ENCODE data around the gene LRRC75B. TPM values are rescaled to one million over a fixed set of nuclear protein-coding genes. Genes with fewer than 3 reads are reported as not detected.

Gene LRRC75B
- total and polyA plus RNA-seq, 9 of the 15 experiments (the other 6 are each of a cell fraction or from before 2014, with no cell fraction given): 0.10 to 2.8 (median 1.0) TPM; not detected in 1

DNA sequence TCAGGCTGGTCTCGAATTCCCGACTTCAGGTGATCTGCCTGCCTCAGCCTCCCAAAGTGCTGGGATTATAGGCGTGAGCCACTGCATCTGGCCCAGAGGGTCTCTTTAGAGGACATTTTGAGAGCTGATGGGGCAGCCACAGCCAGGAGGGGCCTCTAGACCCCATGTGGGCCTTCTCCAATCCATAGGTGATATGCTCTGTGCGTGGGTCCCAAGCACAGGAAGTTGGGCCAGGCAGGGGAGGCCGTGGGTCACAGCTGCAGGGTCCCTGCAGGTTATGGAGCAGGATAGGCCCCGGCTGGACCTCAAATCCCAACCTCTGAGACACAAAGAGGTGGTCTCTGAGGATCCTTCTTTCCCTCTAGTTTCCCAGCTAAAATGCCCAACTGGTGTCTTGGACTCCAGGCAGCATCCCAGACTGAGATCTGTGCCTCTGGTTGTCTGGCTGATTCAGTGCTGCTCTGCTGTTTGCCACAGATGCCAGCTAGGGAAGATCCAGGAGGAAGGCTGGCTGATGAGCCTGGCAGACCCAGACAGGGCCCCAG lies 1.5 kb downstream of the LRRC75B start:
- CTCF ChIA-PET (ENCODE audit: low intra/inter-chr PET ratio): no interaction called here
- in situ Hi-C loops (cut with MboI): no loop called here

More for the DNA sequence above, 1.5 kb downstream of the LRRC75B start:
- Histone ChIP-seq H3K9ac (ENCODE audit: insufficient read depth in 1 of 2, low read depth in 2 of 2, low read length in 2 of 2) (0 out of 4 replicates have a peak overlapping the region, but pooled peaks of 1 of the 2 experiments have one; percentile 17), H2AFZ (ENCODE audit: low read depth, low read length) (no peak overlapping the region), H3K4me2 (ENCODE audit: insufficient read depth, low read length) (no peak overlapping the region), H3K9me1 (ENCODE audit: control insufficient read depth, insufficient read depth, low read length) (no peaks in the 10 kb centered on the region), H3K9me3 (replicated peaks; ENCODE audit: control insufficient read depth, insufficient read depth, low read depth, low read length) (no peaks in the 10 kb centered on the region), H3K27me3 (ENCODE audit: control insufficient read depth in 2 of 2, insufficient read depth in 2 of 2, low read length in 2 of 2) (no peaks in the 10 kb centered on the region), H3K36me3 (ENCODE audit: control insufficient read depth, insufficient read depth, low read length) (no peaks in the 10 kb centered on the region), H3K27ac (ENCODE audit: extremely low read depth, low read depth, low read length) (no peak overlapping the region), H3K79me2 (ENCODE audit: control insufficient read depth, insufficient read depth, low read length) (no peaks in the 10 kb centered on the region), H4K20me1 (replicated peaks; ENCODE audit: control insufficient read depth, insufficient read depth, low read length) (no peaks in the 10 kb centered on the region), H3K4me3 (no peak overlapping the region), H3K4me1 (replicated peaks in 1 of 2; ENCODE audit: control insufficient read depth in 2 of 2, insufficient read depth in 2 of 2, low read length in 2 of 2) (peaks cover 0 to 22% of the 10 kb centered on the region in 2 experiments; a peak in 2 of 5 replicates)
- no peak for DNase-seq (ENCODE audit: extremely low read depth in 1 of 4, low spot score in 3 of 4)
- POLR2A ChIA-PET: interaction anchor here (0.7 to 1.2 kb wide), 3 partner anchors 11 to 27 kb away, joined by 3 read pairs; no protein-coding TSS in a partner anchor
- TF ChIP-seq NR2F6 (CRISPR knock-in tag; IDR thresholded peaks at IDR 0.05) (no peak), ZNF778 (CRISPR knock-in tag; IDR thresholded peaks at IDR 0.05) (no peak), SMARCE1 (IDR thresholded peaks at IDR 0.05) (no peak), ZKSCAN8 (CRISPR knock-in tag; IDR thresholded peaks at IDR 0.05) (no peak), ZNF668 (CRISPR knock-in tag; IDR thresholded peaks at IDR 0.05) (no peak), CAMTA2 (CRISPR knock-in tag; conservative IDR thresholded peaks at IDR 0.05) (no peak), GATA2 (CRISPR knock-in tag; IDR thresholded peaks at IDR 0.05) (no peak), TEAD2 (tag; IDR thresholded peaks at IDR 0.05) (no peak), CC2D1A (IDR thresholded peaks at IDR 0.05) (no peak), ZNF347 (CRISPR knock-in tag; IDR thresholded peaks at IDR 0.05; ENCODE audit: low read depth) (no peak), SMAD3 (CRISPR knock-in tag; conservative IDR thresholded peaks at IDR 0.05) (no peak)
- TF ChIP-seq, protein P1, sequence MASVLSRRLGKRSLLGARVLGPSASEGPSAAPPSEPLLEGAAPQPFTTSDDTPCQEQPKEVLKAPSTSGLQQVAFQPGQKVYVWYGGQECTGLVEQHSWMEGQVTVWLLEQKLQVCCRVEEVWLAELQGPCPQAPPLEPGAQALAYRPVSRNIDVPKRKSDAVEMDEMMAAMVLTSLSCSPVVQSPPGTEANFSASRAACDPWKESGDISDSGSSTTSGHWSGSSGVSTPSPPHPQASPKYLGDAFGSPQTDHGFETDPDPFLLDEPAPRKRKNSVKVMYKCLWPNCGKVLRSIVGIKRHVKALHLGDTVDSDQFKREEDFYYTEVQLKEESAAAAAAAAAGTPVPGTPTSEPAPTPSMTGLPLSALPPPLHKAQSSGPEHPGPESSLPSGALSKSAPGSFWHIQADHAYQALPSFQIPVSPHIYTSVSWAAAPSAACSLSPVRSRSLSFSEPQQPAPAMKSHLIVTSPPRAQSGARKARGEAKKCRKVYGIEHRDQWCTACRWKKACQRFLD (CRISPR knock-in tag; IDR thresholded peaks at IDR 0.05): no peak
- TF ChIP-seq, protein P2, sequence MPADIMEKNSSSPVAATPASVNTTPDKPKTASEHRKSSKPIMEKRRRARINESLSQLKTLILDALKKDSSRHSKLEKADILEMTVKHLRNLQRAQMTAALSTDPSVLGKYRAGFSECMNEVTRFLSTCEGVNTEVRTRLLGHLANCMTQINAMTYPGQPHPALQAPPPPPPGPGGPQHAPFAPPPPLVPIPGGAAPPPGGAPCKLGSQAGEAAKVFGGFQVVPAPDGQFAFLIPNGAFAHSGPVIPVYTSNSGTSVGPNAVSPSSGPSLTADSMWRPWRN (IDR thresholded peaks at IDR 0.05; ENCODE audit: low read depth): no peak
- TF ChIP-seq, protein P3, sequence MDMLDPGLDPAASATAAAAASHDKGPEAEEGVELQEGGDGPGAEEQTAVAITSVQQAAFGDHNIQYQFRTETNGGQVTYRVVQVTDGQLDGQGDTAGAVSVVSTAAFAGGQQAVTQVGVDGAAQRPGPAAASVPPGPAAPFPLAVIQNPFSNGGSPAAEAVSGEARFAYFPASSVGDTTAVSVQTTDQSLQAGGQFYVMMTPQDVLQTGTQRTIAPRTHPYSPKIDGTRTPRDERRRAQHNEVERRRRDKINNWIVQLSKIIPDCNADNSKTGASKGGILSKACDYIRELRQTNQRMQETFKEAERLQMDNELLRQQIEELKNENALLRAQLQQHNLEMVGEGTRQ (CRISPR knock-in tag; IDR thresholded peaks at IDR 0.05): no peak
- no peak for FAIRE-seq
- BruUV-seq (replicated peaks): no TSS peak
- 32% methylated on average over 6 of the region's 6 CpGs for WGBS (ENCODE audit: insufficient coverage, low coverage, missing lambda C conversion rate)
- intact Hi-C loops (cut with micrococcal nuclease): no loop called here
- no peak for ATAC-seq
